Left hindlimb (tissue), 1 donor: ENCODE results near the gene TRAP1.
A peak's percentile ranks its signal among the peaks of the same experiment; 100 is the strongest.

Experiments
- DNase-seq: peaks from one replicate; pipeline ENCODE4 v3.0.0-alpha.2; 2018

Gene TRAP1

GRCh38 chr16:3717235-3718018, at the start of gene TRAP1:
TSS of gene TRAP1 (minus strand) at chr16:3717524. CDS start at chr16:3717508, 16 bp downstream.
- peak; percentile 90 for DNase-seq

GRCh38 chr16:3766177-3766576, 48.9 kb upstream of the TRAP1 start:
- DNase-seq: no peak

DNA sequence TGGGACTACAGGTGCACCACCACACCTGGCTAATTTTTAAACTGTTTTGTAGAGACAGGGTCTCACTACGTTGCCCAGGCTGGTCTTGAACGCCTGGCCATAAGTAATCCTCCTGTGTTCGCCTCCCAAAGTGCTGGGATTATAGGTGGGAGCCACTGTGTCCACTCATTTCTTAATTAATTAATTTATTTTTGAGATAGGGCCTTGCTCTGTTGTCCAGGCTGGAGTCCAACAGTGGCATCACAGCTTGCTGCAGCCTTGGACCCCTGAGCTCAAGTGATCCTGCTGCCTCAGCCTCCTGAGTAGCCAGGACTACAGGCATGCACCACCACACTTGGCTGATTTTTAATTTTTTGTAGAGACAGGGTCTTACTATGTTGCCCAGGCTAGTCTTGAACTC, 47.1 kb upstream of the TRAP1 start:
- DNase-seq: no peak

- no peak for DNase-seq
These were observed 44.9 kb upstream of the TRAP1 start for GRCh38 chr16:3762107-3762750.

- no peak for DNase-seq
These were observed 44.2 kb upstream of the TRAP1 start for GRCh38 chr16:3761375-3762106.

GRCh38 chr16:3760518-3760917, 43.2 kb upstream of the TRAP1 start:
- no peak for DNase-seq

DNA sequence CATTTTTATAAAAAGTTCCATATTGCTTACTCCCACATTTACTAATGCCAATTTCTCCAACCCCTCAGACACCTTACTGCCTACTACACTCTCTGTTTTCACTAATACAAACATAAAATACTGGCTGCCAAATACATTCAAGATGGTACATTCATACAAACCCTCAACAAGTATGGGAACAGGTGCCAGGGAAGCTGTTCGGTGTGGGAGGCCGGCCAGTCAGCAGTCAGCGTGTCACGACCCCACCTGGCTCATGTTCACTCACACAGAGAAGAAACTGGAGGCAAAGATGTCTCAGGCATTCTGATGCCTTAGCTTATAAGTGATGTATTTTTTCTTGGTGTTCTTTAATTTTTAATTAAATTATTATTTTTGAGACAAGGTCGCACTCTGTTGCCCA, 42.4 kb upstream of the TRAP1 start:
- DNase-seq: no peak

GRCh38 chr16:3756113-3756512, 38.8 kb upstream of the TRAP1 start:
- no peak for DNase-seq

DNA sequence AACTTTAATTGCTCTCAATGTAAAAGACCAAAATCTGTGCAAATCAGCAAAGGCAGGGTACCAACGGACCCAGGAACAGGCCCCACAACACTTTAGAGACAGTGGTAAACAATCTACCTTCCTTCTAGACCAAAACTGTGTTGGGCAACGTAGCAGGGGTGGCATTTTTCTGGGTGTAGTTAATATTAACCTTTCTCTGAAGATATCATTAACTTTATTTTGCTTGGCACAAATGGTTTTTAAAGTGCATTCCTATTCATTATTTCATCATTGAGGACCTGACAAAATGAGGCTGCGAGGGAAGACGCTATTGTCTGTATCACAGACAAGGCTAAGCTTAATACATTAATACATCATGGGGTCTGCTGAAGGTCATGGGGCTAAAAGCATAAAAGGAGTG, 37.9 kb upstream of the TRAP1 start:
- DNase-seq: no peak

GRCh38 chr16:3754772-3755171, 37.4 kb upstream of the TRAP1 start:
- DNase-seq: no peak

- no peak for DNase-seq
These were observed 36.9 kb upstream of the TRAP1 start for GRCh38 chr16:3754081-3754703.

- DNase-seq: no peak
These were observed 35.7 kb upstream of the TRAP1 start for GRCh38 chr16:3752984-3753383.

- no peak for DNase-seq
These were observed 34.6 kb upstream of the TRAP1 start for GRCh38 chr16:3751878-3752277.

GRCh38 chr16:3748307-3748706, 31.0 kb upstream of the TRAP1 start:
- no peak for DNase-seq

DNA sequence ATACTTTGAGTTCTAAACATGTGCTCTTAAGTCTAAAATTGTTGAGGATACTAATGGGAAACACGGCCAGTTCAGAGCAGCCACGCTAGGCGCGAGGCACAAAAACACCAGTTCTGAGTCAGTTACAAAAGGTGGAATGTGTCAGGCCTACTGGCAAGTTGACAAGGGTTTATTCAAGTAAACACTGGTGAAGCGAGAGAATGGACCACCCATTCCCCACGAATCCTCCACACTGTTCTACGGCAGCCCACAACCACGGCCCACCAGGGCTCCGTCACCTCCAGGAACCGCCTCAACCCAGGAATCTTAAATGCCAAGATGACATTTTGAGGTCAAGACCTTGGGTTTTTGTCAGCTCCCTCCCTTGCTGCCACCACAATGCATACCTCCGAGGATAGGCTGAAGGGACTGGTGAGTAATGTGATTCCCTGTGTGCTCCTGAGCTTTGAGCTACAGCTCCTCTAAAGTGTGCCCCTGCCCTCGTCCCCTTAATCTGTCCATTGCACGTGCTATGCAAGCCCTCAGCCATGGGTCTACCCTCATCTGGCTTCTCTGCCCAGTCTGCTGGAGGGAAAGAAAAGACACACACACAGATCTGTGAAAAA, 28.5 kb upstream of the TRAP1 start:
- DNase-seq: no peak

GRCh38 chr16:3744018-3744417, 26.7 kb upstream of the TRAP1 start:
- DNase-seq: no peak

- no peak for DNase-seq
These were observed 23.6 kb upstream of the TRAP1 start for GRCh38 chr16:3740934-3741333.

DNA sequence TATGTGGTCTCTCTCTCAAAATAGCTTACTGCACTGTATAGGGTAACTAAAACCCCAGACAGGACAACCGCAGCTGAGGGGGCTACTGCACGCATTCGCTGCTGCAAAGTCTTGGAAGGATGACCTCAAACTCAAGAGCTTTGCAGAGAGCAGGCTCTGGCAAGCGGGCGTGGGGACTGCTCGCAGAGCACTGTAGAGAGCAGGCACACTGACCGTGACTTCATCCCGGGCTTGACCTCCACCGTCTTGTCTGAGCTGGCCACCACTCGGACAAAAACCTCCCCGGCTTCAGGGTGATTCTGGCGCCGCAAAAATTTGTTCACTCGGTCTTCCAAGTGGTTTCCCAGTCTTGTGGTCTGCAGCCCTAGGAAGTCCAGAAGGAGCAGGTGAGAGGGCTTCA, 22.9 kb upstream of the TRAP1 start:
- DNase-seq: no peak

GRCh38 chr16:3739636-3740035, 22.3 kb upstream of the TRAP1 start:
- no peak for DNase-seq

DNA sequence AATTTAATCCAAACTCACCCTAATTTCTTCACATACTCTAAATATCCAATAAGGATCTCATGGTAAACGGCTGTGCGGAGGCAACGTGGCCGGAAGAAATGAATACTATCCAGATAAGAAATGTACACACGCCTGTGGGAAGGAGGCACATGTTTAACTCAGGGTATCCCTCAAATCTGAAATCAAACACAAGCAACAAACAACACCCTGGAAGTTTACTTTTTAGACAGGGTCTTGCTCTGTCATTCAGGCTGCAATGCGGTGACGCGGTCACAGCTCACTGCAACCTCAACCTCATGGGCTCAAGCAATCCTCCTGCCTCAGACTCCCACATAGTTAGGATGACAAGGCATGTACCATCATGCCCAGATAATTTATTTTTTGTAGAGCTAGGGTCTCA, 21.2 kb upstream of the TRAP1 start:
- DNase-seq: no peak

GRCh38 chr16:3738128-3738527, 20.8 kb upstream of the TRAP1 start:
- no peak for DNase-seq

DNA sequence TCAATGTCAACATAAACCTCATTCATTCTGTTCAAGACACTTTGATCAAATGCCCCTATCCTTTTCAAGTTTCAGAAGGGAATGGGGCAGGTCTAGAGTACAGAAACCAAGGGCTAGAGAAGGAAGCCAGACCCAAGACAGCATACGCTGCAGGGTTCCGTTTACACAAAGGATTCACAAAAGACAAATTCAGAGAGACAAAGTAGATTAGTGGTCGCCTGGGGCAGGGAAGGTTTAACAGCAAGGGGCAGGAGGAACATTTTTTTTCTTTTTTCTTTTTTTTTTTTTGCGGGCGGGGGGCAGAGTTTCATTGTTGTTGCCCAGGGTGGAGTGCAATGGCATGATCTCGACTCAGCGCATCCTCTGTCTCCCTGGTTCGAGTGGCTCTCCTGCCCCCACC, 19.9 kb upstream of the TRAP1 start:
- no peak for DNase-seq

DNA sequence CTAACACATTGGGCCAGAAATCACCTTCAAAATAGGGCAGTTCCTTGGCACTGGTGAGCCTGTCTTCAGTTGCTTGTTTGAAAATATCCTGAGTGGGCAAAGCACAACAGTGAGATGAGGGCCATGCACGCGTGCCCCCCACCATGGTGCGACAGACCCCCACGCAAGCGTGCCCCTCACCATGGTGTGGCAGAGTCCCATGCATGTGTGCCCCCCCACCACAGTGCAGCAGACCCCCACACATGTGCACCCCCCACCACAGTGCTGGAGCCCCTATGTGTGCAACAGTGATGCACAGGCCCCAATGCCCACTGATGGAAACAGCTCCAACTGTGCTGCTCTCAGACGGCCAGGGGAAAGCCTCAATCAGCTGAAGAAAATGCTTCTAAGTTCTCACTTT, 18.8 kb upstream of the TRAP1 start:
- no peak for DNase-seq
